Upper lobe of right lung (tissue), 1 donor: ENCODE measurements around the gene GPR108. TPM values are rescaled to one million over a fixed set of nuclear protein-coding genes. Genes with fewer than 3 reads are reported as not detected.
"Not testable (repeated sequence)": the region's sequence is repeated elsewhere in the genome, so short reads cannot be mapped to it uniquely, and the experiment has no call there.

Experiments used
- ATAC-seq: fragments of 200-7000 bp; cut with Tn5 transposase; one replicate; pipeline ENCODE4 v1.9.1; 2020; ENCODE audit warnings: mild to moderate bottlenecking, moderate library complexity
- DNase-seq: peaks from one replicate; pipeline ENCODE4 v3.0.0-alpha.2; 2020
- H3K27ac ChIP-seq: fragments of 200-600 bp; one replicate; pipeline ENCODE4 v1.8.0; 2022
- H3K27me3 ChIP-seq: fragments of 200-600 bp; one replicate; pipeline ENCODE4 v1.8.0; 2022; ENCODE audit warnings: mild to moderate bottlenecking
- H3K36me3 ChIP-seq: fragments of 200-600 bp; one replicate; pipeline ENCODE4 v1.8.0; 2022
- H3K4me1 ChIP-seq: fragments of 200-600 bp; one replicate; pipeline ENCODE4 v1.8.0; 2022
- H3K4me3 ChIP-seq: fragments of 200-600 bp; one replicate; pipeline ENCODE4 v1.8.0; 2022; ENCODE audit warnings: mild to moderate bottlenecking
- H3K9me3 ChIP-seq: fragments of 200-600 bp; one replicate; pipeline ENCODE4 v1.8.0; 2022
- intact Hi-C: fragments of 100-400 bp; cut with DNase I; formaldehyde crosslinking; loops from one replicate; pipeline ENCODE4 v1.11.0; 2022
- total RNA-seq: library from RNA; stranded (reverse); fragmentation: NEBNext Ultra II Directional; extraction: Animal tissue kit (Norgen Biotek cat#: 25700); gene quantifications from one replicate; pipeline ENCODE4 v1.2.1, GENCODE V29; 2021
- TF ChIP-seq, protein P1 (sequence below): fragments of 200-600 bp; IDR thresholded peaks from one replicate; pipeline ENCODE4 v1.8.0; 2022; ENCODE audit warnings: antibody characterized with exemption
- donor health status: DM: no; HTN: yes; CAD: no; lungs with severe emphysema.

Gene GPR108
- total RNA-seq, 1 donor from 2014 or later: 81.2 TPM

DNA sequence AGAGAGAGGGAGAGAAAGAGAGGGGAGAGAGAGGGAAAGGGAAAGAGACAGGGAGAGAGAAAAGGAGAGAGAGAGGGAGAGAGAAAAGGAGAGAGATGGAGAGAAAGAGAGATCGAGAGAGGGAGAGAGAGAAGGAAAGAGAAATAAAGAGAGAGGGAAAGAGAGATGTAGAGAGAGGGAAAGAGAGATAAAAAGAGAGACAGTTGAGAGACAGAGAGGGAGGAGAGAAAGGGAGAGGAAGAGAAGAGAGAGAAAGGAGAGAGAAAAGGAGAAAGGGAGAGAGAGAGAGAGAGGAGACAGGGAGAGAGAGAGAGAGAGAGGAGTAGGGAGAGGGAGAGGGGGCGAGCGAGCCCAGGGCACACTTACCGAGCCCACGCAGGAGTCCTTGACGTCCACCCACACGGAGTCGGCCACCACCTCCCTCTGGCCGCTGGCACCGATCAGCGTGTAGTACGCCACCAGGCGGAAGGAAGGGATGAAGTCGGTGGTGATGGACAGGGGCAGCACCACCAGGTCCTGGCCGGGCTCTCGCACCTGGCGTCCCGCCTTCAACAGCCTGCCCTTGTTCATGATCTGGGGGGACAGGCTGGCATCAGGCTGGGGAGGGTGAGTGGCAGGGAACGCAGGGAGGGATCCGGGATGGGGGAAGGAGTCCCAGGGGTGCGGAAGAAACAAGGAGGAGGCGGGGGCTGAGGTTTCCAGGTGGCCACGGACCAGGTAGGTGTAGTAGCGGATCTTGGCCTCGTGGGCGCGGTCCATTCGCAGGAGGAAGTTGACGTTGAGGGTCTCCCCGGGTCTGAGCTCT is 26.9 kb downstream of the GPR108 start:
- DNase-seq (no peak), ATAC-seq (peak; percentile 22)
- Histone ChIP-seq H3K4me1 (no peaks in the 10 kb centered on the region), H3K36me3 (peaks cover 24% of the 10 kb centered on the region), H3K27me3 (no peaks in the 10 kb centered on the region), H3K4me3 (no peak overlapping the region), H3K27ac (no peak overlapping the region), H3K9me3 (no peaks in the 10 kb centered on the region)
- TF ChIP-seq, protein P1, sequence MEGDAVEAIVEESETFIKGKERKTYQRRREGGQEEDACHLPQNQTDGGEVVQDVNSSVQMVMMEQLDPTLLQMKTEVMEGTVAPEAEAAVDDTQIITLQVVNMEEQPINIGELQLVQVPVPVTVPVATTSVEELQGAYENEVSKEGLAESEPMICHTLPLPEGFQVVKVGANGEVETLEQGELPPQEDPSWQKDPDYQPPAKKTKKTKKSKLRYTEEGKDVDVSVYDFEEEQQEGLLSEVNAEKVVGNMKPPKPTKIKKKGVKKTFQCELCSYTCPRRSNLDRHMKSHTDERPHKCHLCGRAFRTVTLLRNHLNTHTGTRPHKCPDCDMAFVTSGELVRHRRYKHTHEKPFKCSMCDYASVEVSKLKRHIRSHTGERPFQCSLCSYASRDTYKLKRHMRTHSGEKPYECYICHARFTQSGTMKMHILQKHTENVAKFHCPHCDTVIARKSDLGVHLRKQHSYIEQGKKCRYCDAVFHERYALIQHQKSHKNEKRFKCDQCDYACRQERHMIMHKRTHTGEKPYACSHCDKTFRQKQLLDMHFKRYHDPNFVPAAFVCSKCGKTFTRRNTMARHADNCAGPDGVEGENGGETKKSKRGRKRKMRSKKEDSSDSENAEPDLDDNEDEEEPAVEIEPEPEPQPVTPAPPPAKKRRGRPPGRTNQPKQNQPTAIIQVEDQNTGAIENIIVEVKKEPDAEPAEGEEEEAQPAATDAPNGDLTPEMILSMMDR: peak; percentile 11
- intact Hi-C loops: no loop called here

DNA sequence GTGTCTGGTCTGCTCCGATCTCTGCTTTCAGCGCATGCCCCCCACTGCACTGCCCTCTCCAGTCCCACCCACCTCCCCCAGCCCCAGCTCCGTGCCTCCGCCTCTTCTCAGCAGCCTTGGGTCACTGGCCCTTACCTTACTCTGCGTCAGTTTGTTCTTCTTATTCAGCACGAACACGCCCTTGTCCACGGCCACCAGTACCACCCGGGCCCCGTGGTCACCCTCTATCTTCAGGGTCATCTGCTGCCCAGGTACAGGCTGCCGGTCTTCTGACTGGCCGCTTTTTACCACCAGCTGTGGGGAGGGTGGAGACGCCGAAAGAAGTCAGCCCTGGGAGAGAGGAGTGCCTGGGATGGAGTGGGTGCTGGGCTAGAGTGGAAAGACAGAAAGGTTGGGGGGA is 27.8 kb downstream of the GPR108 start:
- no peaks in the 10 kb centered on the region for H3K9me3 ChIP-seq
- TF ChIP-seq, protein P1: no peak
- peaks cover 25% of the 10 kb centered on the region for H3K36me3 ChIP-seq
- H3K4me3 ChIP-seq: no peak overlapping the region
- DNase-seq (no peak), ATAC-seq (no peak)
- no peaks in the 10 kb centered on the region for H3K27me3 ChIP-seq
- no peak overlapping the region for H3K27ac ChIP-seq
- H3K4me1 ChIP-seq: no peaks in the 10 kb centered on the region
- intact Hi-C loops: no loop called here

DNA sequence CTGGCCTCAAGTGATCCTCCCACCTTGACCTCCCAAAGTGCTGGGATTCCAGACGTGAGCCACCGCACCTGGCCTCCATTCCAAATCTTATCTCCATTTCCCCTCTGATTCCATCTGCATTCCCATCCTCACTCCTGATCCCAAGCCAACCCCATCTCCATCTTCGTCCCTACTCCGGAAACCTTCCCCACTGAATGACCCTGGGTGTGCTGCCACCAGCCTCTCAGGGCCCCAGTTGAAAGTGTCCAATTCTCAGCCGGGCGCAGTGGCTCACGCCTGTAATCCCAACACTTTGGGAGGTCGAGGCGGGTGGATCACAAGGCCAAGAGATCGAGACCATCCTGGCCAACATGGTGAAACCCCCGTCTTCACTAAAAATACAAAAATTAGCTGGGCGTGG is 28.5 kb downstream of the GPR108 start:
- H3K36me3 ChIP-seq: peaks cover 25% of the 10 kb centered on the region
- H3K9me3 ChIP-seq, H3K4me3 ChIP-seq, H3K27ac ChIP-seq, DNase-seq, ATAC-seq, intact Hi-C loops, H3K27me3 ChIP-seq, H3K4me1 ChIP-seq: not testable (repeated sequence)

DNA sequence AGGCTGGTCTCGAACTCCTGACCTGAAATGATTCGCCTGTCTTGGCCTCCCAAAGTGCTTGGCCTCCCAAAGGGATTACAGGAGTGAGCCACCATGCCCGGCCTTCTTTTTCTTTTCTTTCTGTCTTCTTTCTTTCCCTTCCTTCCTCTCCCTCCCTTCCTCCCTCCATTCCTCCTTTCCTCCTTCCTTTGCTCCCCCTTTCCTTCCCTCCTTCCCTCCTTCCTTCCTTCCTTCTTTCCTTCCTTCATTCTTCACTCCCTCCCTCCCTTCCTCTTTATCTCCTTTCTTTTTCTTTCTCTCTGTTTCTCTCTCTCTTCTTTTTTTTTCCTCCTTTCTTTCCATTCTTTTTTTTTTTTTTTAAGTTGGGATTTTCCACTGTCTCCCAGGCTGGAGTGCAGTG is 29.0 kb downstream of the GPR108 start:
- Histone ChIP-seq H3K27ac (no peak overlapping the region), H3K27me3 (no peaks in the 10 kb centered on the region), H3K4me1 (no peaks in the 10 kb centered on the region), H3K4me3 (no peak overlapping the region), H3K9me3 (no peaks in the 10 kb centered on the region), H3K36me3 (peaks cover 25% of the 10 kb centered on the region)
- intact Hi-C loops: no loop called here
- DNase-seq (no peak), ATAC-seq (no peak)
- TF ChIP-seq, protein P1: no peak

DNA sequence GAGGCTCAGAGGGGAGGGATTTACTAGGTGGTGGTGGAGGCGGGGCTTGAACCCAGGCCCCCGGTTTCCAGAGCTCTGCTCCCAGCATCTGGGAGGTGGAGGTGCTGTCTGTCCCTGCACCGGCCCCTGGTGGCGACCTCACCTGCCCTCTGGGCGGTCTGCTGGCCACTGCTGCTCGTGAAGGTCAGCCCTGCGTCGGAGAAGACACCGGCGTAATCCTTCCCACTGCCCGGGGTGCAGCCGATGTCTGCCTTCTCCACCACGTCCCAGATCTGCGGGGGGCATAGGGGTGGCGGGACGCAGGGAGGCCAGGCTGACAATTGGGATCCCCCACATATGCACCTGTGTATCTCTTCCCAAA is 29.7 kb downstream of the GPR108 start:
- TF ChIP-seq, protein P1: no peak
- H3K27me3 ChIP-seq: no peaks in the 10 kb centered on the region
- H3K36me3 ChIP-seq: peaks cover 25% of the 10 kb centered on the region
- H3K9me3 ChIP-seq: no peaks in the 10 kb centered on the region
- intact Hi-C loops: no loop called here
- no peak overlapping the region for H3K4me3 ChIP-seq
- H3K27ac ChIP-seq: no peak overlapping the region
- no peaks in the 10 kb centered on the region for H3K4me1 ChIP-seq
- DNase-seq (no peak), ATAC-seq (no peak)

DNA sequence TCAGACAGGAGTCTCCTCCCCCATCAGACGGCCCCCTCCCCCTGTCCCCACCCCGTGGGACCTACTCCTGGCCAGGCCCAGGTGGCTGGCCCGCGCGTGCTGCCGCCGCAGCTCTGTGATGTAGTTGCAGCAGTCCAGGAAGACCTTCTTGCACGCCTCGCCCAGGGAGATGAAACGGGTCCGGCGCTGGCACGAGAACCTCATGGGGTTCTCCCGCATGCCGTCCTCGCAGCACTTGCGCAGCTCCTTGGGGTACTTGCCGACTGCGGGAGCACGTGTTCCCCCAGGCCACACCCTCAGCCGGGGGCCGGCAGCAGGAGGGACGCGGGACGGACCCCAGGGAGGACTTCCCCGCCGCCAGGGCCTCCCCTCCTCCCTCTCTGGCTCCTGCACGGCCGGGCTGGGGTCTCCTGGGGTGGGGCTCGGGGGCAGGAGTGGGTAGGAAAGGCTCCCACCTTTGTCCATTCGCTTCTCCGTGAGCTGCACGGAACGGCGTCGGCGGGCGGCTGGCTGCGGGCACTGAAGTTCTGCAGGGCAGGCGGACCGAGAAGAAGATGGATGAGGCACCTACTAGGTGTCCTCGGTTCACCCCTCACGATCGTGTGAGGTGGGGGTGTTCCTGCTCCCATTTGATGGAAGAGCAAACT is 30.2 kb downstream of the GPR108 start:
- TF ChIP-seq, protein P1: no peak
- no peak for ATAC-seq
- no peak overlapping the region for H3K27ac ChIP-seq
- H3K36me3 ChIP-seq: peaks cover 29% of the 10 kb centered on the region
- peak; percentile 54 for DNase-seq
- no peaks in the 10 kb centered on the region for H3K27me3 ChIP-seq
- H3K4me1 ChIP-seq: no peaks in the 10 kb centered on the region
- no peaks in the 10 kb centered on the region for H3K9me3 ChIP-seq
- intact Hi-C loops: no loop called here
- no peak overlapping the region for H3K4me3 ChIP-seq
